ENCODE measurements around the gene ETV3.

The ETV3 gene

DNA sequence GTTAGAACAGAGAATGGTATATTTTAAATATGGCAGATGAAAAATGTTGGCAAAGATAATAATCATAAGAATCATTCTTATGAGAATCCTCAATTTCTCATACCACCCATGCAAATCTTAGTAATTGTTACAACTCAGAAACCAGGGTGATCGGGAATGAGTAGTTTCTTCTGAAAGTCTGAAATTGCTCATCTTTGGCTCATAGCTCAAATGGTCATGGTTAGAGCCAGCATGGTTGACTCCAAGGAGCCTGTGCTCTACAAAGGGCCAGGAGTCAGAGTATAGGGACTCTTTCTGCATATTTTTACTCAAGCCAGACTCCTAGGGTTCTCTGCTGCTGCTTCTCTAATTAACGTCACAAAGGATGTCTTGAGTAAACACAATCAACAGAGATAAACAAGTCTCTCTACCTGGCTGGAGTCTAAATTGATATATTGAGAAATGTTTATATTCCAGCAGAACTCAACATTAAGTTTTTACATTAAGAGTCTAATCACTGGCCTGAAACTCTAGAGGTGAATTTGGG, 1.9 kb upstream of the ETV3 start:
- H3K4me3 Mint-ChIP-seq, result no peak overlapping the region
- DNase-seq (no peak), ATAC-seq (replicated peaks) (peak in 1 of 2 donors; percentile 18)
- H3K9me3 Mint-ChIP-seq, result no peaks in the 10 kb centered on the region
- H3K36me3 Mint-ChIP-seq, result peaks cover 20 to 33% of the 10 kb centered on the region in 2 donors
- peaks cover 51 to 73% of the 10 kb centered on the region in 2 donors for H3K4me1 Mint-ChIP-seq
- H3K27ac Mint-ChIP-seq, result peak overlapping the region; percentile 97
- H3K27me3 Mint-ChIP-seq, result peaks cover 0 to 4% of the 10 kb centered on the region in 2 donors

DNA sequence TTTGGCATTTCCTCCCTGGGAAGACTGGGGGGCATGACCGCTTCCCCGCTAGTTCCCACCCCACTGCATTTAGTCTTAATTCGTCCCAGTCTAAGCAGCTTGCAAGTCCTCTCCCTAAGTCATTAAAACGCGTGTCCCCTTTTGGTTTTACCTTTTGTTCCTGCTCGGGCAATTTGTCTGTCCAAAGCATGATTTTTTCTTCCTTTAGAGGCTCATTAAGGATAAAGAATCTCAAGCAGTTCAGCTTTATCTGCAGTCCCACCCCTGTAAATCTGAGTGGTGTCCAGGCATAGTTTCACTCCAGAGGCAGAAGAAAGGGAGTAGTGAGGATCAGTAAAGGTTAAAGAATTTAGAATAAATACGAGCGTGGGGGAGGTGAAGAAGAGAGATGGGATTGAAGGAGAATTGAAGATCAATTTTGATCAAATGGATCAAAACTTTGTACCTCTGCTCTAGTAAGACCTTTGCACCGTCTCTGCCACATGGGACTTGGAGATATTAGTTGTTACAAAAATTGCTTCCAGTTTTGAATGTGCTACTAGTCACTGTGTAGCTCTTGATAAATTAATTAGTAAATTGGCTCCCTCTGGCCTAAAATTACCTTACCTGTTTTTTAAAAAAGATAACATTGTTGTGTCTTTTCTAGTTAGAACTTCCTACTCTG, 989 bp upstream of the ETV3 start:
- ATAC-seq (replicated peaks) (no peak), DNase-seq (no peak)

DNA sequence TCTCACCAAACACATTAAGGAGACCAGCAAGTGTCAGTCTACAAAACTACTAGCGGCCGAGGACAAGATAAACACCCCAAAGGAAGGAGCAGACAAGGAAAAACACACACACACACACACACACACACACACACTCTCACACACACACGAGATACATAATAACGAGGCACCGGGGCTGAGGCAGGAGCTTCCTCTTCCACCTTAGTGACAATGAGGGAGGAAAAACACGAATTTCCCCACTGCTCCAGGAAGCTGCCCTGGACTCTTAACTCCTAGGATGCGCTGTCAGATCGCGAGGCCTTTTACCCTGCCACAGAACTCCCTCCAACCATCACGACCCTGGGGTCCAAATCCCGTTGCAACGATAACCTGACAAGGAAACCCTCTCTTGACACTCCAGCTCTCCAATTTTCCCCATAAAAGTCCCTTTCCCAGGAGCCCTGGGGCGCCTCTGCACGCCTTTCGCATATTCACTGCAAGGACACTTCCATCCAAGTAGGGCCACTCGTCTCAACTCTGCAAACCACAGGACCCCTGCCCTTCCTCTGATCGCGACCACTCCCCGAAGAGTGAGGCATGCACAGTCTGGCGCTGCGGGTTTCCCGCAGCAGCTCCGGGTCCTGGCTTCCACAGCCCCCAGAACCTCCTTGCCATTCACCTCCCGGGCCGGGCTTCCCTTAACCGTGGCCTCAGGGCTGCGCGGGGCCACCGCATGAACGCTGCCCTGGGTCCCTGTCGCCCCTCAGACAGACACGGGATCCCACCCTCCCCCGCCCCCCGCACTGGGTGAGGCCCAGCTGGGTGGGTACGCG, 581 bp downstream of the ETV3 start:
- ATAC-seq (replicated peaks) (peak; percentile 6 to 10), DNase-seq (no peak)
- Mint-ChIP-seq H3K27me3 (no peaks in the 10 kb centered on the region), H3K27ac (peak overlapping the region; percentile 97), H3K36me3 (peaks cover 36 to 52% of the 10 kb centered on the region in 2 donors), H3K4me1 (peaks cover 45 to 78% of the 10 kb centered on the region in 2 donors), H3K9me3 (no peaks in the 10 kb centered on the region), H3K4me3 (peak overlapping the region; percentile 97 to 99)

More for the DNA sequence above, 989 bp upstream of the ETV3 start:
- Mint-ChIP-seq H3K27ac (peak overlapping the region; percentile 97), H3K36me3 (peaks cover 27 to 42% of the 10 kb centered on the region in 2 donors), H3K27me3 (peaks cover 0 to 3% of the 10 kb centered on the region in 2 donors), H3K9me3 (no peaks in the 10 kb centered on the region), H3K4me3 (peak overlapping the region; percentile 97 to 99), H3K4me1 (peaks cover 48 to 77% of the 10 kb centered on the region in 2 donors)

DNA sequence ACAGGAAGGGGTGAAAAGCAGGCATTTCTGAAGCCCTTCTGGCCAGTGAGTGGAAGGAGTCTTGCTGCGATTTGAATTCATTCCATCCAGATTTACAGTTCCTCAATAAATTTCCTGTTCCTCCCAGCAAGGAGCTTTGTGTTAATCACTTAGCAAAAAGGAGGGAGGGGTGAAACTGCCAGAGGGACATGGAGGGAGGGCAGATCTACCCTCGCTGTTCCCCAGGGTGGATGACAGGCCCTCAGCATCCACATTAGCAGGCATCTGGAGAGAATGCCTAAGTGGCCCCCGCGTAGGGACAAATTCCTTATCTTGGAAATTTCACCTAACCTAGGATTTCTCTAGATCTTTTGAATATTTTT, 1.2 kb downstream of the ETV3 start:
- Mint-ChIP-seq H3K9me3 (no peaks in the 10 kb centered on the region), H3K27ac (peak overlapping the region; percentile 97), H3K4me3 (peak overlapping the region; percentile 97 to 99), H3K36me3 (peaks cover 41 to 58% of the 10 kb centered on the region in 2 donors), H3K4me1 (peaks cover 44 to 73% of the 10 kb centered on the region in 2 donors), H3K27me3 (no peaks in the 10 kb centered on the region)
- ATAC-seq (replicated peaks), result no peak
- DNase-seq, result no peak

DNA sequence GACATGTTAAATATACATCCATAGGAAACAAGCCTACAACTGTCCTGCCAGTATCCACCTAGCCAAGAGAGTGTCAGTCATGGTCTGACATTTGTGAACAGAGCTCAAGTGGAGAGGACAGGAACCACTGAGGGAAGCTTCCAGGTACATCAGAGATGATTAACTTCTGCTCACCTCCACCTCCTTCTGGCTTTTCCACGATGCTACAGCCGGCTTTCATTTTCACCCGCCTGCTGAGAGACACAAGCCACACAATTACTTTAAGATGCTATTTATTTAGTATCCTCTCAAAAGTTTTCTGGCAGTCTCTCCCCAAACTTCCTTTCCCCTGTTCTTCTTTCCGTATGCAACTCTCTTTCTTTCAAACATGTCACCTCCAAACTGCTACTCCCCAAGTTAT, 2.1 kb downstream of the ETV3 start:
- no peak for ATAC-seq (replicated peaks)
- H3K9me3 Mint-ChIP-seq, result no peaks in the 10 kb centered on the region
- H3K4me3 Mint-ChIP-seq, result peak overlapping the region; percentile 97 to 99
- no peak overlapping the region for H3K27ac Mint-ChIP-seq
- H3K27me3 Mint-ChIP-seq, result no peaks in the 10 kb centered on the region
- no peak for DNase-seq
- peaks cover 49 to 63% of the 10 kb centered on the region in 2 donors for H3K36me3 Mint-ChIP-seq
- H3K4me1 Mint-ChIP-seq, result peaks cover 39 to 65% of the 10 kb centered on the region in 2 donors

DNA sequence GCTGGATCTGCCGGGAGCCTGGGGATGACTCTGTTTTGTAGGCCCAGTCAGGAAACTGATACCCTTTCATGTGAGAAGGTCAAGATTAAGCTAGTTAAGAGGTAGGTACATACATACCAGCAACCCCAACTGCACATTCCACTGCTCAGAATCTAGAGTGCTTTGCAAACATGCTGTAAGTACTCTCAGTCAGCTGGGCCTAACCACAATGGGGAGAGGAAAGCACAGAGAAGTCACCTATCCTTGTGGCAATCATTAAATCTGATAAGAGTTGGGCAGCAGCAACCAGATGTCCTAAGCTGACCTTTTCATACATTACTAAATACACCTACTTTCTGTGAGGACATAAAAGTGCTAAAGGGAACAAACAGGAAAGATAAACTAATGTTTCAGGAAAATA, 2.5 kb downstream of the ETV3 start:
- H3K4me1 Mint-ChIP-seq, result peaks cover 35 to 61% of the 10 kb centered on the region in 2 donors
- DNase-seq, result no peak
- peaks cover 49 to 63% of the 10 kb centered on the region in 2 donors for H3K36me3 Mint-ChIP-seq
- no peak overlapping the region for H3K27ac Mint-ChIP-seq
- H3K27me3 Mint-ChIP-seq, result no peaks in the 10 kb centered on the region
- ATAC-seq (replicated peaks), result no peak
- H3K4me3 Mint-ChIP-seq, result peak overlapping the region; percentile 41 to 97
- H3K9me3 Mint-ChIP-seq, result no peaks in the 10 kb centered on the region

DNA sequence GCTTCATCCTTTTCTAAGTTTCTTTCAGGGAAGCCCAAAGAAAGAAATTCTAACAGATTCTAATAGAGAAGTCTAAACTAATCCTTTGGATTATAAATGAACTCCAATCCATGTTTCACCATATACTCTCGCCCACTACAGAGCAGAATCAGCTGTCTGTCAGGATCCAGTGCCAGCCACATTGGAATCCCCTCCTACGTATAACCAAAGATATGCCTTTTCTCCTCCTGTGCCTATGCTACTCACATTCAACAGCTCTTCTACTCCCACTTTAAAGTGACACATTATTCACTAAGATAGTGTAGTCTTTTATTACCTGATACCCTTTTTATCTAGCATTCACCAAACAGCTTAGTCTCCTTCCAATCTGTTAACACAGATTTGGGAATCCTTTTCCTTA, 3.1 kb downstream of the ETV3 start:
- H3K4me1 Mint-ChIP-seq, result peaks cover 29 to 55% of the 10 kb centered on the region in 2 donors
- DNase-seq (no peak), ATAC-seq (replicated peaks) (no peak)
- H3K27ac Mint-ChIP-seq, result peak overlapping the region; percentile 89
- no peaks in the 10 kb centered on the region for H3K9me3 Mint-ChIP-seq
- H3K27me3 Mint-ChIP-seq, result no peaks in the 10 kb centered on the region
- H3K4me3 Mint-ChIP-seq, result peak overlapping the region; percentile 41 to 52
- H3K36me3 Mint-ChIP-seq, result peaks cover 49 to 63% of the 10 kb centered on the region in 2 donors

DNA sequence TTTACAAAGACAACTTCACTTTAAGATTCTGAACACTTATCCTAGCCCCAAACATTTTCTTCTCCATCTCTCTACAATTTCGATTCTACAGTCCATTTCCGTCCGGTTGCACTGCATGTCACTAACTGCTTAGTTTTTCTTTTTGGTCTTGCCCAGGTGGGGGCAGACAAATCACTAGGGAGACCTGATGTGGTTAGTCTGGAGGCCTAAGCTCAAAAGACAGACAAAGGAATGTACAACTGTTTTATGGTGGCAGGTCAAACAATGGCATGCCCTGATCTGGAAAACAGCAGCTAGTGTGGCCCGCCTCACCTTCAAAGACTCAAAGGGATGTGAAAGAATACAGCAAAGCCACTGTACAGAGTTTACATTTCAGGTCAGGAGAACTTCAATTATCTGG, 3.8 kb downstream of the ETV3 start:
- H3K4me3 Mint-ChIP-seq, result no peak overlapping the region
- peak overlapping the region; percentile 14 for H3K27ac Mint-ChIP-seq
- no peak for DNase-seq
- peaks cover 49 to 63% of the 10 kb centered on the region in 2 donors for H3K36me3 Mint-ChIP-seq
- ATAC-seq (replicated peaks), result no peak
- peaks cover 28 to 49% of the 10 kb centered on the region in 2 donors for H3K4me1 Mint-ChIP-seq
- H3K9me3 Mint-ChIP-seq, result no peaks in the 10 kb centered on the region
- H3K27me3 Mint-ChIP-seq, result no peaks in the 10 kb centered on the region

DNA sequence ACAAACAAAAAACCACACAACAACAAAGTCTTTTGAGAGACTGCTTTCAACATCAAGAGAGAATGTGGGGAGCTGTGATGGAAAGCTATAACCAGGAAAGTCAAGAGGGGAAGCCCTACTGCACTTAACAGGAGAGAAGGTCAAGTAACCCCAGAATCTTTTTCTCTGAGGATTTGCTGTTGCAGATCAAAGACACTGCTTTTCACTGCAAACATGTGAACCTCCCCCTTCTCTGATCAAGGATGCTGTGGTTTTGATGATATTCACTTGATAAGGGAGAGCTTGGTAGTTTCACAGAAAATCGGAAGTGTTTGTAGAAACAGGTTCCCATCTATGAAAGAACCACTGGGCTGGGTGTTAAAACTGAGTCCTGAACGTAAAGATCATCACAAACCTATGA, 4.8 kb downstream of the ETV3 start:
- Mint-ChIP-seq H3K9me3 (no peaks in the 10 kb centered on the region), H3K4me3 (peak overlapping the region in 1 of 2 donors; percentile 39), H3K27me3 (no peaks in the 10 kb centered on the region), H3K4me1 (peaks cover 20 to 38% of the 10 kb centered on the region in 2 donors), H3K36me3 (peaks cover 49 to 62% of the 10 kb centered on the region in 2 donors), H3K27ac (peak overlapping the region; percentile 20)
- DNase-seq (no peak), ATAC-seq (replicated peaks) (no peak)

DNA sequence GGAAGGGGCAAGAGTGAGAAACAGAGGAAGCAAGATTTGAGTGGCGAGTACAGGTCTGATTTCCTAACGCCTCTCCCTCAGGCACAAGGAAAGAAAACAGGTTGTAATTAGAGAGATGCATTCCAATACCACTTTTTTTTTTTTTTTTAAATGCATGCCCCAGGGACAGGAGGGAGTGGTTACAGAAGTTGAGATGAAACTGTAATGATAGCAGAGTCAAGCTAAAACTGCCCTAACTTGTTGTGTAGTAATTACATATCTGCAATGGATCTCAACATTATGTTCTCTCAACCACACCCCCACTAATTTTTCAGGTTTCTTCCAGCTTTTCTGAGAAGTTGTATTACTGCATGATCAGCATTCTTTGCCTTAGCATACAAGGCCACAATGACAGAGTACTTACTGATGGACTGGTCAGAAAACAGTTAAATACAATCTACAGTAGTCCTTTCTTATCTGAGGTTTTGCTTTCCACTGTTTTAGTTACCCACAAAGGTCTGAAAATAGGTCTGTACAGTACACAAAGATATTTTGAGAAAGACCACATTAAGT, 5.5 kb downstream of the ETV3 start:
- H3K4me1 Mint-ChIP-seq, result peaks cover 22 to 36% of the 10 kb centered on the region in 2 donors
- no peak overlapping the region for H3K4me3 Mint-ChIP-seq

DNA sequence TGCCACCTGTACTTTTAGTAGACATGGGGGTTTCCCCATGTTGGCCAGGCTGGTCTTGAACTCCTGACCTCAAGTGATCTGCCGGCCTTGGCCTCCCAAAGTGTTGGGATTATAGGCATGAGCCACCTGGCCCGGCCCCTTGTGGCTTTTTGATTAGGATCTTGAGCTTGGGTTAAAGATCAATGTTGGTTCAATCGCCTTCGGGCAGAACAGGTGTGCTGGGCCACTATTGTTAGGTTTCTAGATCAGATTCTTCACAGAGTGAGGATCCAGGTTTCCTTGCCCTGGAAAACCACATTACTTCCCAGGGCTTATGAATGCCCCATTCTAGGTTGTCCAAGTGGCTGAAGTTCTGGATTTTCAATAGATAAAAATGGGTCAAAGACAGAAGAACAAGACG, 6.1 kb downstream of the ETV3 start:
- Mint-ChIP-seq H3K27ac (no peak overlapping the region), H3K9me3 (no peaks in the 10 kb centered on the region), H3K4me1 (peaks cover 17 to 36% of the 10 kb centered on the region in 2 donors), H3K36me3 (peaks cover 53 to 61% of the 10 kb centered on the region in 2 donors), H3K27me3 (no peaks in the 10 kb centered on the region), H3K4me3 (no peak overlapping the region)
- no peak for DNase-seq
- no peak for ATAC-seq (replicated peaks)

More for the DNA sequence above, 5.5 kb downstream of the ETV3 start:
- no peak for DNase-seq
- H3K9me3 Mint-ChIP-seq, result no peaks in the 10 kb centered on the region
- no peaks in the 10 kb centered on the region for H3K27me3 Mint-ChIP-seq
- peaks cover 53 to 63% of the 10 kb centered on the region in 2 donors for H3K36me3 Mint-ChIP-seq
- H3K27ac Mint-ChIP-seq, result no peak overlapping the region
- no peak for ATAC-seq (replicated peaks)

DNA sequence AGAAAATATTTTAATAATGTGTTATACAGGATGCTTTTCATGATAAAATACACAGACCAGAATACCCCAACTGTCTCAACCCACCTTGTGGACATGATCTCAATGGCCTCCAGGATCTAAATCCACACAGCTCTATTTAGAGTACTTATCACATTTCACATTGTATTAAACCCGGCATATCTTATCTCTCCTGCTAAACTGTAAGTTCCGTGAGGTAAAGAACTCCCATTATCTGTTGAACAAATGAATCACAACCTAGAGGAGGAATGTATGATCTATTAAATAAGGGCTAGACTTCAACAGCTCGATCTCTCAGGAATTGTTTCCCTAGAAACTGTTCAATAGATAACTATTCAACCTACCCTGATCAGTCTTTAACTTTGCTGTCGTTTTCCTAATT, 6.9 kb downstream of the ETV3 start:
- no peaks in the 10 kb centered on the region for H3K9me3 Mint-ChIP-seq
- H3K36me3 Mint-ChIP-seq, result peaks cover 53 to 56% of the 10 kb centered on the region in 2 donors
- H3K4me1 Mint-ChIP-seq, result peaks cover 15 to 28% of the 10 kb centered on the region in 2 donors
- no peaks in the 10 kb centered on the region for H3K27me3 Mint-ChIP-seq
- DNase-seq (no peak), ATAC-seq (replicated peaks) (no peak)
- H3K4me3 Mint-ChIP-seq, result no peak overlapping the region
- no peak overlapping the region for H3K27ac Mint-ChIP-seq

DNA sequence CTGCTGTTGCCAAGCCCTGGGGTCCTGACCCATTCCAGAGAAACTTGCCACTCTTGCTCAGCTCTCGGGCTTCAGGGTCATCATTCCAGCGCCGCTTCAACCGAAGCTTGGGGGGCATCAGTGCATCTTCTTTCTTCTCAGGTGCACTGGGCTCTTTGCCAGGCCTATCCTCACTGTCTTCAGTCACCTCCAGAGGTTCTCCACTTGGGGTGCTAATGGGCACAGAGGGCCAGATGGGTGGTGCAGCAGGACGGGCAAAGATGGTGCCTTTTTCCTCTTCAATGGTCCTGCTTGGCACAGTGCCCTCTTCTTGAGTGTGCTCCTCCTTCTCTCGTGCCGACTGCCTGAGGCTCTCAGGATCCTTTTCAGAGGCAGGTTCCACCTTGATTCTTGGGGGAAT, 13.3 kb downstream of the ETV3 start:
- no peak overlapping the region for H3K4me3 Mint-ChIP-seq
- DNase-seq (no peak), ATAC-seq (replicated peaks) (peak; percentile 48 to 56)
- peaks cover 18 to 30% of the 10 kb centered on the region in 2 donors for H3K4me1 Mint-ChIP-seq
- no peaks in the 10 kb centered on the region for H3K27me3 Mint-ChIP-seq
- H3K27ac Mint-ChIP-seq, result peak overlapping the region; percentile 85
- no peaks in the 10 kb centered on the region for H3K9me3 Mint-ChIP-seq
- H3K36me3 Mint-ChIP-seq, result peaks cover 57 to 58% of the 10 kb centered on the region in 2 donors

DNA sequence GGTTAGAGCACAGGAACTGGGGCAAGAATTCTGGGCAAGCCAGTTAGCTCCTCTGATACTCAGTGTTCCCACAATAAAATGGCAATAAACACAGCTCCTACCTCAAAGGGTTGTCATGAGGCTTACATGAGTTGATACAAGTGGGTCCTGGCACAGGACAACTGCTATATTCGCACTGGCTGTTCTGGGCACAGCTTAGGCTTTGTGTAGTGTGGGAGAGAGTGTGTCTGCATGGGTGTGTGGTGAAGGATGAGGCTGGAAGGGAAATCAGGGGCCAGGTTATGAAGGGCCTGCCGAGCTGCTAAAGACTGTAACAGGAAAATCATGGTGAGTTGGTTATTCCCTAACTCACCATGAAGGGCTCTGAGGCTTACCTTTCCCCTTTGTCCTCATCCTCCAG, 18.7 kb downstream of the ETV3 start:
- Mint-ChIP-seq H3K4me3 (no peak overlapping the region), H3K9me3 (no peaks in the 10 kb centered on the region), H3K36me3 (peaks cover 22 to 28% of the 10 kb centered on the region in 2 donors), H3K27ac (no peak overlapping the region), H3K4me1 (peaks cover 20 to 45% of the 10 kb centered on the region in 2 donors), H3K27me3 (peaks cover 0 to 3% of the 10 kb centered on the region in 2 donors)
- DNase-seq (no peak), ATAC-seq (replicated peaks) (no peak)

All from stimulated activated naive B cell treated with anti-CD40 and anti-IgM and Interleukin-4, amounts not matched to agents 10 μg/mL and 1 μg/mL and 100 μg/mL, for 72 hours (primary cell).